T-helper 17 cell (primary cell): ENCODE results near the gene SFMBT1. TPM values are rescaled to one million over a fixed set of nuclear protein-coding genes. Genes with fewer than 3 reads are reported as not detected.
A peak's percentile ranks its signal among the peaks of the same experiment; 100 is the strongest.
"Not testable (repeated sequence)": the region's sequence is repeated elsewhere in the genome, so short reads cannot be mapped to it uniquely, and the experiment has no call there.

Source experiments
- ATAC-seq: fragments of 150-1000 bp; cut with Tn5 transposase; 2 replicates; pipeline ENCODE4 v1.10.0; 2021; ENCODE audit warnings: mild to moderate bottlenecking, moderate library complexity
- DNase-seq, 3 donors: peaks; one replicate each; pipeline versions ENCODE4 v3.0.0 to v3.0.0-alpha.2; 2020 to 2021
- H3K9me3 ChIP-seq: one replicate; pipeline ENCODE4 v1.7.0; 2013; ENCODE audit warnings: low read length, mild to moderate bottlenecking; ENCODE audit not compliant: control insufficient read depth, poor library complexity, severe bottlenecking
- H3K27ac Mint-ChIP-seq: one replicate; pipeline ENCODE4 v1.8.0; 2022; ENCODE audit warnings: mild to moderate bottlenecking, moderate library complexity, mixed read lengths
- H3K27me3 Mint-ChIP-seq: one replicate; pipeline ENCODE4 v1.8.0; 2022; ENCODE audit warnings: mixed read lengths
- H3K36me3 Mint-ChIP-seq: one replicate; pipeline ENCODE4 v1.8.0; 2022; ENCODE audit warnings: low read depth, mixed read lengths
- H3K4me1 Mint-ChIP-seq: one replicate; pipeline ENCODE4 v1.8.0; 2022; ENCODE audit warnings: mild to moderate bottlenecking, mixed read lengths
- H3K4me3 Mint-ChIP-seq: one replicate; pipeline ENCODE4 v1.8.0; 2022; ENCODE audit warnings: mild to moderate bottlenecking, moderate library complexity, mixed read lengths
- total RNA-seq, 4 donors: library from RNA in 2 of 4; stranded (reverse) in 2 of 4; gene quantifications; one replicate each; pipeline ENCODE4 v1.2.3 and lab custom pipeline; 2022 to 2026

Gene SFMBT1
- total RNA-seq, 2 donors from 2014 or later, result 36.1 to 49.8 TPM

GRCh38 chr3:53039376-53039752 lies 6.5 kb downstream of the SFMBT1 start:
- H3K9me3 ChIP-seq, result no peaks in the 10 kb centered on the region
- ATAC-seq, result no peak
- no peak for DNase-seq
- peak overlapping the region; percentile 84 for H3K27ac Mint-ChIP-seq
- no peaks in the 10 kb centered on the region for H3K27me3 Mint-ChIP-seq
- H3K36me3 Mint-ChIP-seq, result no peaks in the 10 kb centered on the region
- peaks cover 62% of the 10 kb centered on the region for H3K4me1 Mint-ChIP-seq
- H3K4me3 Mint-ChIP-seq, result no peak overlapping the region

GRCh38 chr3:53038679-53039375 lies 7.0 kb downstream of the SFMBT1 start:
- no peaks in the 10 kb centered on the region for H3K9me3 ChIP-seq
- Mint-ChIP-seq H3K27ac (peak overlapping the region; percentile 84), H3K4me3 (peak overlapping the region; percentile 39), H3K27me3 (no peaks in the 10 kb centered on the region), H3K36me3 (no peaks in the 10 kb centered on the region), H3K4me1 (peaks cover 58% of the 10 kb centered on the region)
- ATAC-seq, result no peak
- no peak for DNase-seq

- Mint-ChIP-seq H3K36me3 (no peaks in the 10 kb centered on the region), H3K27ac (peak overlapping the region; percentile 88), H3K4me3 (peak overlapping the region; percentile 76), H3K4me1 (peaks cover 47% of the 10 kb centered on the region), H3K27me3 (no peaks in the 10 kb centered on the region)
- H3K9me3 ChIP-seq, result no peaks in the 10 kb centered on the region
- DNase-seq (no peak), ATAC-seq (peak; percentile 41)
These were observed 9.9 kb downstream of the SFMBT1 start for GRCh38 chr3:53035825-53036619.

- H3K4me3 Mint-ChIP-seq, result peak overlapping the region; percentile 76
- peak overlapping the region; percentile 88 for H3K27ac Mint-ChIP-seq
- not testable (repeated sequence) for H3K9me3 ChIP-seq
These were observed 10.9 kb downstream of the SFMBT1 start for GRCh38 chr3:53035018-53035417.

GRCh38 chr3:53034411-53034810 lies 11.5 kb downstream of the SFMBT1 start:
- DNase-seq, H3K9me3 ChIP-seq, ATAC-seq, H3K4me3 Mint-ChIP-seq, H3K27me3 Mint-ChIP-seq, H3K36me3 Mint-ChIP-seq: not testable (repeated sequence)
- peak overlapping the region; percentile 88 for H3K27ac Mint-ChIP-seq
- peaks cover 42% of the 10 kb centered on the region for H3K4me1 Mint-ChIP-seq

More at GRCh38 chr3:53035018-53035417, 10.9 kb downstream of the SFMBT1 start:
- H3K36me3 Mint-ChIP-seq, DNase-seq, ATAC-seq, H3K27me3 Mint-ChIP-seq: not testable (repeated sequence)
- peaks cover 45% of the 10 kb centered on the region for H3K4me1 Mint-ChIP-seq

- no peak for DNase-seq
- no peaks in the 10 kb centered on the region for H3K36me3 Mint-ChIP-seq
- H3K9me3 ChIP-seq, result no peaks in the 10 kb centered on the region
- ATAC-seq, result no peak
- H3K27ac Mint-ChIP-seq, result peak overlapping the region; percentile 94
- H3K4me3 Mint-ChIP-seq, result no peak overlapping the region
- peaks cover 32% of the 10 kb centered on the region for H3K4me1 Mint-ChIP-seq
- no peaks in the 10 kb centered on the region for H3K27me3 Mint-ChIP-seq
These were observed 13.3 kb downstream of the SFMBT1 start for GRCh38 chr3:53032609-53033008.

GRCh38 chr3:53030619-53031449 lies 15.0 kb downstream of the SFMBT1 start:
- no peaks in the 10 kb centered on the region for H3K9me3 ChIP-seq
- Mint-ChIP-seq H3K36me3 (no peaks in the 10 kb centered on the region), H3K27me3 (no peaks in the 10 kb centered on the region), H3K4me3 (peak overlapping the region; percentile 83), H3K4me1 (peaks cover 28% of the 10 kb centered on the region), H3K27ac (peak overlapping the region; percentile 94)
- ATAC-seq (peak; percentile 89), DNase-seq (peak in 1 of 3 donors; percentile 23)

- DNase-seq (no peak), ATAC-seq (no peak)
- H3K4me3 Mint-ChIP-seq, result no peak overlapping the region
- H3K4me1 Mint-ChIP-seq, result peaks cover 30% of the 10 kb centered on the region
- H3K9me3 ChIP-seq, result no peaks in the 10 kb centered on the region
- no peaks in the 10 kb centered on the region for H3K27me3 Mint-ChIP-seq
- H3K36me3 Mint-ChIP-seq, result peaks cover 4% of the 10 kb centered on the region
- peak overlapping the region; percentile 75 for H3K27ac Mint-ChIP-seq
These were observed 17.2 kb downstream of the SFMBT1 start for GRCh38 chr3:53028641-53029040.

- peaks cover 39% of the 10 kb centered on the region for H3K4me1 Mint-ChIP-seq
- H3K27ac Mint-ChIP-seq, result no peak overlapping the region
These were observed 18.5 kb downstream of the SFMBT1 start for GRCh38 chr3:53027254-53027844.

GRCh38 chr3:53026382-53027162 lies 19.3 kb downstream of the SFMBT1 start:
- DNase-seq, result no peak
- H3K9me3 ChIP-seq, result no peaks in the 10 kb centered on the region
- Mint-ChIP-seq H3K27ac (no peak overlapping the region), H3K4me1 (peaks cover 45% of the 10 kb centered on the region), H3K4me3 (no peak overlapping the region), H3K27me3 (no peaks in the 10 kb centered on the region), H3K36me3 (peaks cover 4% of the 10 kb centered on the region)
- peak; percentile 63 for ATAC-seq

More at GRCh38 chr3:53027254-53027844, 18.5 kb downstream of the SFMBT1 start:
- no peaks in the 10 kb centered on the region for H3K27me3 Mint-ChIP-seq
- ATAC-seq (no peak), DNase-seq (no peak)
- no peak overlapping the region for H3K4me3 Mint-ChIP-seq
- peaks cover 4% of the 10 kb centered on the region for H3K36me3 Mint-ChIP-seq
- no peaks in the 10 kb centered on the region for H3K9me3 ChIP-seq

- H3K9me3 ChIP-seq, result no peaks in the 10 kb centered on the region
- no peak for ATAC-seq
- Mint-ChIP-seq H3K36me3 (peaks cover 4% of the 10 kb centered on the region), H3K27me3 (no peaks in the 10 kb centered on the region), H3K4me3 (peak overlapping the region; percentile 28), H3K27ac (no peak overlapping the region), H3K4me1 (peaks cover 51% of the 10 kb centered on the region)
- no peak for DNase-seq
These were observed 21.6 kb downstream of the SFMBT1 start for GRCh38 chr3:53024315-53024714.
